ENCODE data around the gene TRPV5. TPM values are rescaled to one million over a fixed set of nuclear protein-coding genes. Genes with fewer than 3 reads are reported as not detected.

The TRPV5 gene
- total and polyA plus RNA-seq, 2 donors (not counting 3 experiments of a cell fraction or from before 2014, with no cell fraction given), result not detected

GRCh38 chr7:142927085-142927745, 6.3 kb downstream of the TRPV5 start:
- no peak overlapping the region for H2AFZ ChIP-seq (ENCODE audit: low read depth, low read length)
- H3K9ac ChIP-seq (replicated peaks; ENCODE audit: extremely low read depth, insufficient read depth, low read length), result no peak overlapping the region
- no peak overlapping the region for H3K4me3 ChIP-seq (replicated peaks in 1 of 3; ENCODE audit: insufficient read depth in 1 of 3, low read depth in 1 of 3, low read length in 3 of 3)
- no peaks in the 10 kb centered on the region for H4K20me1 ChIP-seq (replicated peaks; ENCODE audit: control insufficient read depth, extremely low read depth, insufficient read depth, low read length)
- DNase-seq (ENCODE audit: low read depth, low spot score), result no peak
- no peak for FAIRE-seq
- ChIA-PET POLR2A (no interaction called here), CTCF (interaction anchor here (1.0 kb wide), 1 partner anchor 46 kb away, joined by 3 read pairs; no protein-coding TSS in a partner anchor)
- no peaks in the 10 kb centered on the region for H3K4me1 ChIP-seq (ENCODE audit: control insufficient read depth, extremely low read depth, insufficient read depth, low read length)
- no peak for TF ChIP-seq EZH2 (IDR thresholded peaks at IDR 0.05; ENCODE audit: borderline replicate concordance, low read depth, low read length, severe bottlenecking)
- TF ChIP-seq, protein P1, sequence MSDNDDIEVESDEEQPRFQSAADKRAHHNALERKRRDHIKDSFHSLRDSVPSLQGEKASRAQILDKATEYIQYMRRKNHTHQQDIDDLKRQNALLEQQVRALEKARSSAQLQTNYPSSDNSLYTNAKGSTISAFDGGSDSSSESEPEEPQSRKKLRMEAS (IDR thresholded peaks at IDR 0.05; ENCODE audit: insufficient read depth, insufficient read length), result no peak
- no peak for TF ChIP-seq MYC (IDR thresholded peaks at IDR 0.05; ENCODE audit: low read depth, low read length)
- TF ChIP-seq POLR2A (IDR thresholded peaks at IDR 0.05; ENCODE audit: low read depth, low read length), result no peak
- TF ChIP-seq, protein P2, sequence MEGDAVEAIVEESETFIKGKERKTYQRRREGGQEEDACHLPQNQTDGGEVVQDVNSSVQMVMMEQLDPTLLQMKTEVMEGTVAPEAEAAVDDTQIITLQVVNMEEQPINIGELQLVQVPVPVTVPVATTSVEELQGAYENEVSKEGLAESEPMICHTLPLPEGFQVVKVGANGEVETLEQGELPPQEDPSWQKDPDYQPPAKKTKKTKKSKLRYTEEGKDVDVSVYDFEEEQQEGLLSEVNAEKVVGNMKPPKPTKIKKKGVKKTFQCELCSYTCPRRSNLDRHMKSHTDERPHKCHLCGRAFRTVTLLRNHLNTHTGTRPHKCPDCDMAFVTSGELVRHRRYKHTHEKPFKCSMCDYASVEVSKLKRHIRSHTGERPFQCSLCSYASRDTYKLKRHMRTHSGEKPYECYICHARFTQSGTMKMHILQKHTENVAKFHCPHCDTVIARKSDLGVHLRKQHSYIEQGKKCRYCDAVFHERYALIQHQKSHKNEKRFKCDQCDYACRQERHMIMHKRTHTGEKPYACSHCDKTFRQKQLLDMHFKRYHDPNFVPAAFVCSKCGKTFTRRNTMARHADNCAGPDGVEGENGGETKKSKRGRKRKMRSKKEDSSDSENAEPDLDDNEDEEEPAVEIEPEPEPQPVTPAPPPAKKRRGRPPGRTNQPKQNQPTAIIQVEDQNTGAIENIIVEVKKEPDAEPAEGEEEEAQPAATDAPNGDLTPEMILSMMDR (IDR thresholded peaks at IDR 0.05; ENCODE audit: extremely low read depth in 1 of 2, insufficient read depth in 1 of 2, low read depth in 1 of 2, low read length in 2 of 2), result no peak
- no peak for TF ChIP-seq GATA2 (IDR thresholded peaks at IDR 0.05; ENCODE audit: insufficient read depth, insufficient read length, low read depth, low read length)
- no peak for TF ChIP-seq POLR2AphosphoS5 (IDR thresholded peaks at IDR 0.05; ENCODE audit: insufficient read depth, low read depth, low read length)
- TF ChIP-seq JUN (IDR thresholded peaks at IDR 0.05; ENCODE audit: borderline replicate concordance, insufficient read depth, insufficient read length, low read depth), result no peak
- no peak for TF ChIP-seq FOS (IDR thresholded peaks at IDR 0.05; ENCODE audit: borderline replicate concordance, insufficient read depth, low read length)
- intact Hi-C loops (cut with micrococcal nuclease), result no loop called here
- H3K27ac ChIP-seq (ENCODE audit: insufficient read depth, low read depth, low read length), result no peak overlapping the region
- dilution Hi-C loops (cut with MboI; ENCODE audit: extremely low pct_ligation_motif_present, low sequenced_read_pairs), result no loop called here
- BruUV-seq (replicated peaks), result no TSS peak
- H3K27me3 ChIP-seq (ENCODE audit: control insufficient read depth in 2 of 2, insufficient read depth in 2 of 2, low read length in 2 of 2), result no peaks in the 10 kb centered on the region
- H3K79me2 ChIP-seq (ENCODE audit: control insufficient read depth, insufficient read depth, low read length), result no peaks in the 10 kb centered on the region
- no peaks in the 10 kb centered on the region for H3K9me1 ChIP-seq (replicated peaks; ENCODE audit: control insufficient read depth, extremely low read depth, insufficient read depth, low read length)
- no peak overlapping the region for H3K4me2 ChIP-seq (ENCODE audit: insufficient read depth, low read length)
- no peaks in the 10 kb centered on the region for H3K36me3 ChIP-seq (ENCODE audit: control insufficient read depth in 2 of 2, extremely low read depth in 1 of 2, insufficient read depth in 2 of 2, low read length in 2 of 2)
- no peaks in the 10 kb centered on the region for H3K9me3 ChIP-seq (replicated peaks; ENCODE audit: control insufficient read depth, insufficient read depth, low read length)
